Bronchial epithelial cell (primary cell): ENCODE measurements around the gene NTRK3. TPM values are rescaled to one million over a fixed set of nuclear protein-coding genes. Genes with fewer than 3 reads are reported as not detected.

Experiments
- DNase-seq: peaks from one replicate; pipeline ENCODE4 v3.0.0-alpha.2; 2010; ENCODE audit warnings: low read depth
- FAIRE-seq: peaks from 2 replicates; lab custom pipeline; 2011; peaks lifted over from hg19 to GRCh38; lab: Jason Lieb, UNC
- H3K27me3 ChIP-seq: 2 replicates; pipeline ENCODE4 v1.5.1; 2011; ENCODE audit warnings: low read length; ENCODE audit not compliant: control insufficient read depth, insufficient read depth
- H3K36me3 ChIP-seq: 2 replicates; pipeline ENCODE4 v1.5.1; 2011; ENCODE audit warnings: low read length; ENCODE audit not compliant: control insufficient read depth, insufficient read depth
- H3K4me3 ChIP-seq: 2 replicates; pipeline ENCODE4 v1.5.1; 2011; ENCODE audit warnings: mild to moderate bottlenecking, low read depth, low read length, control low read depth
- CTCF ChIP-seq: IDR thresholded peaks from 2 replicates; pipeline ENCODE4 v1.5.1; 2011; ENCODE audit warnings: mild to moderate bottlenecking, moderate library complexity, low read length, control low read depth, inconsistent platforms; ENCODE audit not compliant: insufficient read depth, severe bottlenecking
- total RNA-seq: library from RNA; depleted of rRNA; stranded (reverse); fragments of >200 nt; gene quantifications from 2 replicates; pipeline ENCODE4 v1.2.1, GENCODE V29; 2014

Gene NTRK3
- total RNA-seq, 1 donor from 2014 or later: not detected

DNA sequence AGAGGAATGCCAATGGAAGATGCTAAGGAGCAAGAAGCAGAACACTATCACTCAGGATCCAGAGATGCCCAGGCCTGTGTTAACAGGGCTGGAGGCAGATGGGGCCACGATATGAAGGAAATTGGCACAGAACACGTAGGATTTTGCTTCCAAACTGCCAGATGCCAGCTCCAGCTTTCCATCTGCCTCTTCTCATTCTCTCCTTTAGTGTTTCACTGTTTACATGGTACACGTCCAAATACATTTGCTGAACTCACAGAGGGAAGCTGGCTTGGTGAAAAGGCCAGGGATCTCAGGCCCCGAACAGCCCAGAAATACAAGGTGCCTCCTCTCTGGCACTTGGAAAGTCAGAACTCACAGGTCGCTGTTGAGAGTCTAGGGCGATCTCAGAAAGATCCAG lies 187.0 kb downstream of the NTRK3 start:
- TF ChIP-seq CTCF: no peak
- Histone ChIP-seq H3K27me3 (no peaks in the 10 kb centered on the region), H3K36me3 (no peaks in the 10 kb centered on the region), H3K4me3 (no peak overlapping the region)
- DNase-seq (no peak), FAIRE-seq (no peak)

DNA sequence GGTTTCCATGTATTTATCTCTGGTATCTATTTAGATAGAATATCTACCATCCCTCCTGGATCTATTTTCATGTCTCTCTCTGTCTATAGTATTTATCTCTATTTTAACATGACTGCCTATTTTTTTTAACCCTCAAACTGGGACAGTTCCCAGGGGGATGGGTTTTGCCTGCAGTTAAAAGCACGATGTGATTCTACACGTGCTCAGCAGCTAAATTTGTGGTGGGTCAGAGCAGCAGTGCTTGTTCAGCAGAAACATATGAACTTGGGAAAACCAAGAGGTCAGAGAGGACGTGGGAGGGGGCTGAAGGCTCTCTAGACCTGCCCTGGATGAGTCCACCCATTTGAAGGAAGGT lies 189.2 kb downstream of the NTRK3 start:
- no peaks in the 10 kb centered on the region for H3K27me3 ChIP-seq
- TF ChIP-seq CTCF: no peak
- DNase-seq: no peak
- H3K4me3 ChIP-seq: no peak overlapping the region
- no peak for FAIRE-seq
- no peaks in the 10 kb centered on the region for H3K36me3 ChIP-seq

GRCh38 chr15:88066636-88067330 lies 189.8 kb downstream of the NTRK3 start:
- Histone ChIP-seq H3K27me3 (no peaks in the 10 kb centered on the region), H3K36me3 (no peaks in the 10 kb centered on the region), H3K4me3 (no peak overlapping the region)
- no peak for FAIRE-seq
- no peak for TF ChIP-seq CTCF
- no peak for DNase-seq

DNA sequence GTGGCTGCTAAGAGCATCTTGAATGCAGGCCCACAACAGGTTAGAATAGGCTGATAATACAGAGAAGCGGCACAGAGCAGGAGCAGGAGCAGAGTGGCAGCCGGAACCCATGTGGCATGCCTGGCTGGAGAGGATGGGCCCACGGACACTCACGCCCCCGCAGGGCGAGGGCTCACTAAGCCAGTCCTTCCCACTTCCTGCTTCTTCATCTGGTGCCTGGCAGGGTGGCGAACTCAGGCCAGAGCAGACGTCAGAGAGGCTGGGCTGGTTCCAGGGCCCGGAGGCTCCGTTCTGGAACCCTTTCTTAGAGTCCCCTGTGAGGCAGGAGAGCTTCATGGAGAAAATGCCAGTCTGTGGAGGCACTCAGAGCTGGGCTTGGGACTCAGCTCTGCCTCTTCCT lies 195.1 kb downstream of the NTRK3 start:
- FAIRE-seq (no peak), DNase-seq (no peak)
- TF ChIP-seq CTCF: no peak
- Histone ChIP-seq H3K36me3 (no peaks in the 10 kb centered on the region), H3K4me3 (no peak overlapping the region), H3K27me3 (no peaks in the 10 kb centered on the region)

- Histone ChIP-seq H3K27me3 (no peaks in the 10 kb centered on the region), H3K36me3 (no peaks in the 10 kb centered on the region), H3K4me3 (no peak overlapping the region)
- no peak for TF ChIP-seq CTCF
- FAIRE-seq (no peak), DNase-seq (no peak)
These were observed 196.2 kb downstream of the NTRK3 start for GRCh38 chr15:88060383-88060782.

GRCh38 chr15:88057836-88058235 lies 198.7 kb downstream of the NTRK3 start:
- Histone ChIP-seq H3K27me3 (no peaks in the 10 kb centered on the region), H3K36me3 (no peaks in the 10 kb centered on the region), H3K4me3 (no peak overlapping the region)
- no peak for TF ChIP-seq CTCF
- no peak for DNase-seq
- no peak for FAIRE-seq
